Measurements from ENCODE around the gene ALG1.

ALG1 gene

GRCh38 chr16:5060073-5060641 lies 11.5 kb upstream of the ALG1 start:
- peaks cover 12% of the 10 kb centered on the region; the same call in 1 of the 2 replicates for H3K4me1 ChIP-seq (ENCODE audit: insufficient read depth, low read length)
- H3K9ac ChIP-seq (ENCODE audit: low read depth, low read length): no peak overlapping the region
- no peaks in the 10 kb centered on the region for H3K9me3 ChIP-seq (ENCODE audit: control insufficient read depth, insufficient read depth, low read length)
- H3K36me3 ChIP-seq (ENCODE audit: insufficient read depth, low read length): no peaks in the 10 kb centered on the region

DNA sequence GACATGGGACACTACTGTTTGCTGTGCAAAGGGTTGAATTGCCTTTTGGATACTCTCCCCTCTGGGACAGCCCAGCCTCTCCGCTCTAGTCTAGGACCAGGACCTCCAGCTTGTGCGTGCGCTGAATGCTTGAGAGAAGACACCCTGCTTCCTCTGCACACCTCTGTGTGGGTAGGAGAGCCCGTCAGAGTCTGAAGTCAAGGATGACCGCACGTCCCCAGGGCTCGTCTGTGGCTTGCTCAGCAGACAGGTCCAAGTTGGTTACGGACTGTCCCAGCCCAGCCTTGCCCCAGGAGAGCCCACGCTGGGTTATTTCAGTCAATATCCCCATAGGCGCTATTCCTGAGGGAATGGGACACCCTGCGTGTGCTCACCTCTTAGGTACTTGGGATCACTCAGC lies 9.6 kb upstream of the ALG1 start:
- H3K9ac ChIP-seq (ENCODE audit: low read depth, low read length): no peak overlapping the region
- peaks cover 12% of the 10 kb centered on the region; the same call in 1 of the 2 replicates for H3K4me1 ChIP-seq (ENCODE audit: insufficient read depth, low read length)
- H3K36me3 ChIP-seq (ENCODE audit: insufficient read depth, low read length): no peaks in the 10 kb centered on the region
- no peaks in the 10 kb centered on the region for H3K9me3 ChIP-seq (ENCODE audit: control insufficient read depth, insufficient read depth, low read length)

DNA sequence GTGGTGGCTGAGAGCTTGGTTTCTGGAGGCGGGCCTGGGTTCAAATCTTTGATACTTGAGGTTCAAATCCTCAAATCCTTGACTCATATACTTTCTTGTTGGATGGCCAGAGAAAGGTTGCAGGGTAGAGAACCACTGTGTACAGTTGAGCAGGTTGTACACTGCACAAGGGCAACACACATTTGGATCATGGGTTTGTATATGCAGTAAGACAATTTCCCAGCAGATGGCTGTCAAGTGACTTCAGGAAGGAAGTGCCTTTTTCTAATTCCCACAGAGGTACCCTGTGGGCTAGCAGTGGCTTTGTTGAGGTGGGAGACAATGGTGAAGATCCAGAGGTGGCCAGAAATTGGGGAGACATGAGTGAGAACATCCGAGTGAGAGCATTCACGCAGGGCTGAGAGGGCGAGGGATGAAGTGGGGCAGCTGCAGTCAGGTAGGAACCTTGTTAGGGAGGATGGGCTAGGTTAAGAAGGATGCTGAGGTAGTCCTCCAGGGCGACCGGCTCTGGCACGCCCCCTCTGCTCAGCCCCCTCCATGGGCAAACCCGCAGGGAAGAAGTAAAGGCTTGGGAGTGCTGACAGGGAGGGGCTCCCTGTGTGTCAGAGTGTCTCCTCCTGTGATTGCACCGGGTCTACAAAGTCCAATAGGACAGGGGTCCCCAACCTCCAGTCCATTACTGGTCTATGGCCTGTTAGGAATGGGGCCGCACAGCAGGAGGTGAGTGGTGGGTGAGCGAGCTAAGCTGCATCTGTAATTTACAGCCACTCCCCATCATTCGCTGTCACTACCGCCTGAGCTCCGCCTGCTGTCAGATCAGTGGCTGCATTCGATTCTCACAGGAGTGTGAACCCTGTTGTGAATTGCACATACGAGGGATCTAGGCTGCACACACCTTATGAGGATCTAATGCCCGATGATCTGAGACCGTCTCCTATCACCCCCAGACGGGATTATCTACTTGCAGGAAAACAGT lies 8.6 kb upstream of the ALG1 start:
- no peaks in the 10 kb centered on the region for H3K9me3 ChIP-seq (ENCODE audit: control insufficient read depth, insufficient read depth, low read length)
- no peaks in the 10 kb centered on the region for H3K36me3 ChIP-seq (ENCODE audit: insufficient read depth, low read length)
- peaks cover 15% of the 10 kb centered on the region for H3K4me1 ChIP-seq (ENCODE audit: insufficient read depth, low read length)

DNA sequence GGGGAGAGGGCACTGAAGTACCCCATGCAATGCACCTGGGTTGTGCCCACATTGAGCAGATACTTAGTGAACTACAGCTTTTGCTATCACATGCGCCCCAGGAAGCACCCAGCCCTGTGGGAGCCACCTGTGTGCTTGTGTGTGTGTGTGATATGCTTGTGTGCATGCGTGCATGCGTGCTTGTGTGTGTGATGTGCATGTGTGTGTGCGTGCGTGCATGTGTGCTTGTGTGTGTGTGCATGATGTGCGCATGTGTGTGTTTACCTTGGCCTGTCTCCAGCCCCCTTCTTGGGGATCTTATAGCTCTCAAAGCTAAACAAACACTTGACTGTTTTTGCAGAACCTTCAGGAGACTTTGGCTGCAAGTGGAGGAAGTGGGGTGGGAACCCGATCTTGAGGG lies 6.7 kb upstream of the ALG1 start:
- Histone ChIP-seq H3K36me3 (ENCODE audit: insufficient read depth, low read length) (no peaks in the 10 kb centered on the region), H3K9me3 (ENCODE audit: control insufficient read depth, insufficient read depth, low read length) (no peaks in the 10 kb centered on the region), H3K9ac (ENCODE audit: low read depth, low read length) (no peak overlapping the region), H3K4me1 (ENCODE audit: insufficient read depth, low read length) (peaks cover 10% of the 10 kb centered on the region)

More for the DNA sequence above, 8.6 kb upstream of the ALG1 start:
- no peak overlapping the region for H3K9ac ChIP-seq (ENCODE audit: low read depth, low read length)

DNA sequence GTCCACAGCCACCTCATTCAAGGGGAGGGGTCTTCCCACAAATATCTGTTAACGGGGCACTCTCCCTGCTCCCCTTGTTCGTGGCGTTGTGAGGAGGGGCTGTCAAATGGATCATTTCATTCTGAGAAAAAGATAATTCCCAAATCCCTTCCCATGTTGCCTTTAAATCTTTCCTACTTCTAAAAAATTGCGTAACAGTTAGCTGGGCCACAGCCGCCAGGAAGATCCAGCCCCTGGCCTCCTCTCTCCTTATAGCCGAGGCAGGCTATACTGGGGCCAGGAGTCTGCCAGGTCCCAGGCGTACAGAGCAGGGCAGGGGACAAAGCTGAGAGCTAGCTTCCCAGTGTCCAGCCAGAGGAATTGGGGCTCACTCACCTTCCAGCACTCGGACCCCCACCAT lies 6.3 kb upstream of the ALG1 start:
- no peak overlapping the region for H3K9ac ChIP-seq (ENCODE audit: low read depth, low read length)
- no peaks in the 10 kb centered on the region for H3K36me3 ChIP-seq (ENCODE audit: insufficient read depth, low read length)
- no peaks in the 10 kb centered on the region for H3K9me3 ChIP-seq (ENCODE audit: control insufficient read depth, insufficient read depth, low read length)
- peaks cover 6% of the 10 kb centered on the region; the same call in 1 of the 2 replicates for H3K4me1 ChIP-seq (ENCODE audit: insufficient read depth, low read length)

- H3K9me3 ChIP-seq (ENCODE audit: control insufficient read depth, insufficient read depth, low read length): no peaks in the 10 kb centered on the region
- H3K9ac ChIP-seq (ENCODE audit: low read depth, low read length): no peak within 1 kb of the TSS
- no peaks in the 10 kb centered on the region for H3K36me3 ChIP-seq (ENCODE audit: insufficient read depth, low read length)
- peaks cover 4% of the 10 kb centered on the region; the same call in 1 of the 2 replicates for H3K4me1 ChIP-seq (ENCODE audit: insufficient read depth, low read length)
Measured at GRCh38 chr16:5065813-5066212, 5.8 kb upstream of the ALG1 start, which contains the start of gene C16orf89. Gene C16orf89, minus strand, starts transcription at chr16:5065956. Its CDS starts 48 bp downstream, at chr16:5065908.

GRCh38 chr16:5066511-5066910 lies 5.1 kb upstream of the ALG1 start:
- H3K4me1 ChIP-seq (ENCODE audit: insufficient read depth, low read length): peaks cover 4% of the 10 kb centered on the region; the same call in 1 of the 2 replicates
- no peak overlapping the region for H3K9ac ChIP-seq (ENCODE audit: low read depth, low read length)
- H3K9me3 ChIP-seq (ENCODE audit: control insufficient read depth, insufficient read depth, low read length): no peaks in the 10 kb centered on the region
- H3K36me3 ChIP-seq (ENCODE audit: insufficient read depth, low read length): no peaks in the 10 kb centered on the region

DNA sequence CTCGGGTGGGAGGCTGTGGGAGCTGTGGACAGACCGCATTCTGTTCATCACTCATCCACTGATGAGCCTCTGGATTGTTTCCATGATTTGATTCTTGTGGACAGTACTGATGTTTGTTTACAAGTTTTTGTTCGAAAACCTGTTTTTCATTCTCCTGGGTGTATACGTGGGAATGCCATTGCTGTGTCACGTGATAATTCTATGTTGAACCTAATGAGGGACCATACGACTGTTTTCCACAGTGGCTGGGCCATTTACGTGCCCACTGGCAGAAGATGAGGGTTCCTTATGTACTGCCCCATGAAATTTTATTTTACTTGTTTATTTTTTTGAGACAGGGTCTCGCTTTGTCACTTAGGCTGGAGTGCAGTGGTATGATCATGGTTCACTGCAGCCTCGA lies 2.6 kb upstream of the ALG1 start:
- H3K4me1 ChIP-seq (ENCODE audit: insufficient read depth, low read length): peaks cover 4% of the 10 kb centered on the region; the same call in 1 of the 2 replicates
- H3K9me3 ChIP-seq (ENCODE audit: control insufficient read depth, insufficient read depth, low read length): no peaks in the 10 kb centered on the region
- H3K36me3 ChIP-seq (ENCODE audit: insufficient read depth, low read length): no peaks in the 10 kb centered on the region
- H3K9ac ChIP-seq (ENCODE audit: low read depth, low read length): no peak overlapping the region

GRCh38 chr16:5069854-5070253 lies 1.8 kb upstream of the ALG1 start:
- no peaks in the 10 kb centered on the region for H3K36me3 ChIP-seq (ENCODE audit: insufficient read depth, low read length)
- no peaks in the 10 kb centered on the region for H3K9me3 ChIP-seq (ENCODE audit: control insufficient read depth, insufficient read depth, low read length)
- H3K9ac ChIP-seq (ENCODE audit: low read depth, low read length): no peak overlapping the region
- H3K4me1 ChIP-seq (ENCODE audit: insufficient read depth, low read length): peaks cover 4% of the 10 kb centered on the region; the same call in 1 of the 2 replicates

- Histone ChIP-seq H3K9ac (ENCODE audit: low read depth, low read length) (no peak overlapping the region), H3K4me1 (ENCODE audit: insufficient read depth, low read length) (peaks cover 4% of the 10 kb centered on the region; the same call in 1 of the 2 replicates), H3K9me3 (ENCODE audit: control insufficient read depth, insufficient read depth, low read length) (no peaks in the 10 kb centered on the region), H3K36me3 (ENCODE audit: insufficient read depth, low read length) (0 out of 2 replicates have a peak, but pooled peaks cover 6% of the 10 kb centered on the region)
Measured at GRCh38 chr16:5070431-5071186, 1.0 kb upstream of the ALG1 start.

GRCh38 chr16:5071341-5071680 lies 332 bp upstream of the ALG1 start:
- Histone ChIP-seq H3K9me3 (ENCODE audit: control insufficient read depth, insufficient read depth, low read length) (no peaks in the 10 kb centered on the region), H3K36me3 (ENCODE audit: insufficient read depth, low read length) (0 out of 2 replicates have a peak, but pooled peaks cover 7% of the 10 kb centered on the region), H3K9ac (ENCODE audit: low read depth, low read length) (peak overlapping the region; percentile 72; the same call in 1 of the 2 replicates), H3K4me1 (ENCODE audit: insufficient read depth, low read length) (peaks cover 4% of the 10 kb centered on the region; the same call in 1 of the 2 replicates)

GRCh38 chr16:5072334-5073278 lies 963 bp downstream of the ALG1 start:
- no peaks in the 10 kb centered on the region for H3K9me3 ChIP-seq (ENCODE audit: control insufficient read depth, insufficient read depth, low read length)
- peaks cover under 1% of the 10 kb centered on the region; the same call in 1 of the 2 replicates for H3K4me1 ChIP-seq (ENCODE audit: insufficient read depth, low read length)
- H3K9ac ChIP-seq (ENCODE audit: low read depth, low read length): peak overlapping the region; percentile 72
- 0 out of 2 replicates have a peak, but pooled peaks cover 7% of the 10 kb centered on the region for H3K36me3 ChIP-seq (ENCODE audit: insufficient read depth, low read length)

DNA sequence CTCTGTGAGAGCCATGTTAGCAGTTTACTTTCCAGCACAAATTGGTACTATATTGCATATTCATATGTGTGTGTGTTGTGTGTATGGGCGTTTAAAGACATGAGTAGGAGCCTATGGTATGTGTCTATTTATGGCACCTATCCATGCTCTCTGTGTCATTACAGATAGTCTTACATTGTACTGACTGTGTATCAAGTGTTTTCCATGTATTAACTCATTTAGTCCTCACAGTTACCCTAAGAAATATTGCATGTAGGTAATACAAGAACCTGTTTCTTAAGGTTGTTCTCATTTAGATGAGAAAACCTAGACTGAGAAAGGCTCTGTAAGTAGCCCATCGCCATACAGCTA lies 1.6 kb downstream of the ALG1 start:
- Histone ChIP-seq H3K9ac (ENCODE audit: low read depth, low read length) (no peak overlapping the region), H3K9me3 (ENCODE audit: control insufficient read depth, insufficient read depth, low read length) (no peaks in the 10 kb centered on the region), H3K4me1 (ENCODE audit: insufficient read depth, low read length) (no peaks in the 10 kb centered on the region), H3K36me3 (ENCODE audit: insufficient read depth, low read length) (0 out of 2 replicates have a peak, but pooled peaks cover 7% of the 10 kb centered on the region)

All from ES-I3 (cell line).